Activated gamma-delta T cell treated with Interleukin-2 at 50 U/mL for 16 hours (primary cell): Measurements from ENCODE around the gene GORASP1.

Experiments used
- DNase-seq: peaks from one replicate; pipeline ENCODE4 v3.0.0-alpha.2; 2020

Gene GORASP1

DNA sequence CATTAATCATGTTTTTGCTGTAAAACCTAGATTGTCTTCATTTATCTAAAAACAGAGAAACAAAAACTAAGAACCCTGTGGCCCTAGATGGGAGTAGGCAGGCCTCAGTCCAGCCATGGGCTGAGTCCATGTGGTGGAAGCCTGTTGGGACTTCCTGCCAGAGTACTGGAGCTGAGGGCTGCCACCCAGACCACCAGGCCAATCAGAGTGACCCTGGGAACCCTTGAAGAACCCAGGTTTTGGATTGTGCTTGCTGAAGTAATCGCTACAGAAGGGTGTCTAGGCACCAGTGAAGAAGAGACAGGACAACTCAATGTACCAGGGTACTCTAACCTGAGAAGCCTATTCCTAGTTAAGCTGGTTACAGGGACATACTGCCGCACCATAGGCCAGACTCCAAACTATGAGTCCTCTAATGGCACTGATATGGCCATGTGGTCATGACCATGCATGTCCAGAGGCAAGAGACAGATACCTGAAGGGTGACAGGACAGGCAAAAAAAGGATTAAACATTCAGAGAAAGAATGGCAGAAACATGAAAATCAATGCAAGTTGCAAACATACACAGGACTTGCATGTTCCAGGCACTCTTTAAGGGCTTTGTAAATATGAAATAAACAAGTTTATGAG, 33.0 kb upstream of the GORASP1 start:
- DNase-seq: no peak

DNA sequence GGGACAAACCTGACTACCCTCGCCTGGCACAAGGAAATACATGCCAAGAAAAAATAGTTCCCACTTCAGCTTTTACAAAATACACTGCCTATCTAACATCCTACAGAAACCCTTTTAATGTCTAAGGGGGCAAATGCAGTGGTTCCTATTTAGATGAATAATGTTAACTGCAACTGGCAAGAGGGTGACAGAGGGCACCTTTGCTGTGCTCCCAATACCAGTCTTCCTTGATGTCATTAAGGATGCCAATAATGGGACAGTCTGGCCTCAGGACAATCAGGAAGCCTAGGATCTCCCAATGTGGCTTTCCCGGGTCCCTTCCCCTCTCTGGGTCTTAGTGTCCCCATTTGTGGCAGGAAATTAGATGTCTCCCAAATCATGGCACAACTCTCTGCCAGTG, 32.0 kb upstream of the GORASP1 start:
- no peak for DNase-seq

DNA sequence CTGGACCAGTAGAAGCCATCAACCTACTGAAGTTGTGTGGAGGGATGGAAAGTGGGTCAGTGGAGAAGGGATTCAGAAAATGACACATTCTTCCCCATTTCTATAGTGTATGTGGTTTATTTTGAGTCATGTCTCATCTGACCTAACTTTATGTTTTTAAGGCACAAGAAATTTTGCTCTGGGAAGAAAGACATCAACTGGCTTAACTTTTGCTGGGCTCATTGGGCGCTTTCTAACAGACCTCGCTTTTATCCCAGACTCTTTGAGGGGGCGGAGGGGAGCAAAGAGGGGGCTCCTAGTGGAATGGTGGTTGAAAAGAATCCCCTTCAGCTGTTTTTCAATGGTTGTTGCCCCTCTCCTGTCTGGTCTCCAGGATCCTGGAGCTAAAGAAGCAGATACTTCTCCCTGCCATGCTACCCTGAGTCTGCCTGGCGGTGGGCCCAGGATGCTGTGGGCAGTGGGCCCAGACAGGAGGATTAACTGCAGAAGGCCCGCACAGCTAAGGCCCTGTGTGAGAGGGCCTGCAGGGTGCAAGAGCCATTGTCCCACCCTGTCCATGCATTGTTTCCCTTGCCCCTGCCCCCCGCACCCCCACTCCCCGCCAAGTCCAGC, 31.5 kb upstream of the GORASP1 start:
- DNase-seq: no peak

DNA sequence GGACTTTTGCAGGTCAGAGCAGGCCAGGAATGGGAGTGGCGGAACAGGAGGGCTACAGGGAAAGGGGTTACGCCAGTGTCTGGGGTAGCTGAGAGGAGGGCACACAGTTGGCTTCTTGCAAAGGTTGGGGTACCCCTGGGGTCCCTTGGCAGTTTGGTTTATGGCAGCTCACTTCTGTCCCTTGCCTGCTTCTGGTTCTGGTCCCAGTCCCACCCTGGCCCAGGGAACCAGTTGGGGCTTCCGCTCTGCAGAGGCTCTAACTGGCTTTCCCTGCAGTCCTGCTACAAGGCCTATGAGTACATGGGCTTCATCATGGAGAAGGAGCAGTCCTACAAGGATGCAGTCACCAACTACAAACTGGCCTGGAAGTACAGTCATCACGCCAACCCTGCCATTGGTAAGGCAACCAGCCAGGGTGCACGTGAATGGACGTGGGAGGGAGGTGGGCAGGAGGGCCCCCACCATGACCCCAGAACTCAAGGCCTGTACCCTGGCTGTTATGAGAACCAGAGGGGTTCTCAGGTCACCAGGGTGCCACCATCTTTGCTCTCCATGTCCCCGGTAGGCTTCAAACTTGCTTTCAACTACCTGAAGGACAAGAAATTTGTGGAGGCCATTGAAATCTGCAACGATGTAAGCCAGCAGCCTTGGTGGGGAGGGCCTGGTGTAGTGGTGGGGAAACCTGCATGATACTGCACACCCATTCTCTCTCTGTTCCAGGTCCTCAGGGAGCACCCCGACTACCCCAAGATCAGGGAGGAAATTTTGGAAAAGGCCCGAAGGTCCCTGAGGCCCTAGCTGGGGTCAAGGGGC, 30.8 kb upstream of the GORASP1 start:
- DNase-seq: no peak

DNA sequence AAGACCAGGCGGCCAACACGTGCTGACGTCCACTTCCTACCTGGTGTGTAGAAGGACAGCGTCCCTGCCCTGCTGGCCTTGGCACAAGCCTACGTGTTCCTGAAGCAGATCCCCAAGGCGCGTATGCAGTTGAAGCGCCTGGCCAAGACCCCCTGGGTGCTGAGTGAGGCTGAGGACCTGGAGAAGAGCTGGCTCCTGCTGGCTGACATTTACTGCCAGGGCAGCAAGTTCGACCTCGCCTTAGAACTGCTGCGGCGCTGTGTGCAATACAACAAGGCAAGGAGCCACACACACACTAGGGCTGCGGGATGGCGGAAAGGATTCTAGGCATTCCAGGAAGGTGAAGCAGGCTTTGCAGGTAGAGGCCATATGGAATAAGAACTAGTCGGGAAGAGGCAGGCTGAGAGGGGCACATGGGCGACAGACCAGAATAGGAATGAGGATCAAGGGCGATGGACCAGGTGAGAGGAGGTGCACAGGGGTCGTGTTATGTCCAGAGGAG, 30.1 kb upstream of the GORASP1 start:
- no peak for DNase-seq

DNA sequence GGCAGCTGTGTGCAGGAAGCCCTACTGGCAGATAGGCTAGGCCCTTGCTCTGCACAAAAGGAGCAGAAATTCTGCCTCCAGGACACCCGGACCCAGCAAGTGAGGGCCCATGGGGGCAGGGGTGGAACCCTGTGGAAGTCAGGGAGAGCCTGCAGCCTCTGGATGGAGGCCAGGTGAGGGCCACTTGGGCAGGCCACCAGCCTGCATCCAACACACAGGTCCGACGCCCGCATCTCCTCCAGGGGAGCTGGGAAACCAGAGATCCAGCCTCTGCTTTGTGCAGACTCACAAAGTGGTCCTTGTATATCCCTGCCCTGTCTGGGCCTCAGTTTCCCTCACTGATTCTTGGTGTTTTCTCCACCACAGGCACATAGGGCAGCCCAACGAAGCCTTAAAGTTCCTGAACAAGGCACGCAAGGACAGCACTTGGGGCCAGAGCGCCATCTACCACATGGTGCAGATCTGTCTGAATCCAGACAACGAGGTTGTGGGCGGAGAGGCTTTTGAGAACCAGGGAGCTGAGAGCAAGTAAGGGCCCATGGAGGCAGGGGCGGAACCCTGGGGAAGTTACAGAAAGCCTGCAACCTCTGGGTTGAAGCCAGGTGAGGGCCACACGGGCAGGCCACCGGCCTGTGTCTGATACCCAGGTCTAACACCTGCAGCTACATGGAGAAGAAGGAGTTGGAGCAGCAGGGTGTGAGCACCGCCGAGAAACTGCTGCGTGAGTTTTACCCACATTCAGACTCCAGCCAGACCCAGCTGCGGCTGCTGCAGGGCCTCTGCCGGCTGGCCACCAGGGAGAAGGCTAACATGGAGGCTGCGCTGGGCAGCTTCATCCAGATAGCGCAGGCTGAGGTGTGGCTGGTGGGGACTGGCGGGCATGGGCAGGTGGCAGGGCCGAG, 29.4 kb upstream of the GORASP1 start:
- no peak for DNase-seq

DNA sequence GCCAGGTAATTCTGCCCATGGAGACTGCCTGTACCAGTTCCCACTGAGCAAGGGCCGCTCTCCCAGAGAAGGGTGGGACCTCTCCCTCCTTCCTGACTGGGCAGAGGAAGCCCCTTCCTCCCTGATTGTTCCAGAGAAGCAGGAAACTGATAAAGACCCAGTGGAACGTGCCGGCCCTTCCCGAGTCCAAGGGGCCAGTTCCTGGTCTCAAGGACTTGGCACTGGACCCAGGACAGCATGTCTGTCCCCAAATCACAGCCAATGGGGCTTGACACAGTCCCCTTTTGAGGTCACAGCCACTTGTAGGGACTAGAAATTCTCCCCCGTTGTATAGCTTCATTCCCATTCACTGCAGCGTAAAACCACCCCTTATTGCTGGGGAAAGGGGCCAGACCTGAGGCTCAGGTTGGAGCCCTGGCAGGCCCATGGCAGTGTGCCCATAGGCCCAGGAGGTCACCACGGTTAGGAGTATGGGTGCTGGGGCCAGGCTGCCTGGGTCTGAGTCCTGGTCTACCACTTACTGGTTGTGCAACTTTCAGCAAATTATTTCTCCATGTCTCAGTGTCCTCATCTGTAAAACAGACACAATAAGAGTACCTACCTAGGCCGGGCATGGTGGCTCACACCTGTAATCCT, 27.9 kb upstream of the GORASP1 start:
- DNase-seq: no peak

DNA sequence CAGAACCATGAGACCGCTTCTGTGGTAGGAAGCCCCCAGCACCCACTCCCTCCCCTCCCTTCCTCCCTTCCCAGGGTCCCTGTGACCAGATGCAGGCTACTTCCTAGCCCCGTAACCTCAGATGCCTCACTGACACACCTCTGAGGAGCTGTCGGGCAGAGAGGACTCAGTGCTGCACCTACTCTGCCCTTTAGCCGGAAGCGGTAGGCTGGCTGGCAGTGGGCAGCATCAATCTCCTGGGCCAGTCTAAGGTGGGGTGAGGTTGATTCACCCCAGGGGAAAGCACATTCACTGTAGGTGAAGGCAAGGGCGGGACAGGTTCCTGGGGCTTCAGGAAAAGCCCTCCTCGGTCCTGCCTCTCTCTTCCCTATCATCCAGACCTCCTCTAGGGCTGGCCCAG, 26.9 kb upstream of the GORASP1 start:
- DNase-seq: no peak

DNA sequence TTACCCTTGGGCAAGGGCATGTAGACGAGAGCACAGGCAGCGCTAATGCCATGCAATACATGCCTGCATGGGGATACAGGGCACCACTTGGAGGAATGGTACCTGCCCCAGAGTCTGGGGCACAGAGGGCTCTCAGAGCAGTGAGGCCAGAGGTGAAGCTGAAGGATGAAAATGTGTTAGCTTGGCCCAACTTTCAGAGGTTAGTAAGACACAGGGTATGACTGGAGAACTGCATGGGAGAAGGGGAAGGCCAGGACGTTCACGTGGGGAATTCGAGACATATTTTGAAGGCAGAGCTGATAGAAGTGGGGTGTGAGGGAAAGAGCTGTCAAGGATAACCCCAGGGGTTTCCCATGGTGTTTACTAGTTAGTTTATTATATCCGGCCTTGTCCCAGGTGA, 26.4 kb upstream of the GORASP1 start:
- no peak for DNase-seq

DNA sequence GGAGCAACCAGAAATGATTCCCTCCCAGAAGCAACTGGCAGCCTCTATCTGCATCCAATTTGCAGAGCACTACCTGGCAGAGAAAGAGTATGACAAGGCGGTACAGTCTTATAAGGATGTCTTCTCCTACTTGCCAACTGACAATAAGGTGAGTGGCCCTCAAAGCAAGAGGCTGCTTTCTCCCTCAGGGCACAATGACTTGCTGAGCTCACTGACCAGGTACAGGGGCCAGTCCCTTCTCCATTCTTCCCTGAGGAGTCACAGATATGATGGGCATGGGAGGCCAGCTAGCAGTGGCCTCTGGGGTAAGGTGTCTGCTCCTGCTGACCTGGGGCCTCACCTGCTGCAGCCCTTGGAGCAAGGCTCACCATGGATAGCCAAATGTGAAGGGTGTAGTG, 25.7 kb upstream of the GORASP1 start:
- DNase-seq: no peak

DNA sequence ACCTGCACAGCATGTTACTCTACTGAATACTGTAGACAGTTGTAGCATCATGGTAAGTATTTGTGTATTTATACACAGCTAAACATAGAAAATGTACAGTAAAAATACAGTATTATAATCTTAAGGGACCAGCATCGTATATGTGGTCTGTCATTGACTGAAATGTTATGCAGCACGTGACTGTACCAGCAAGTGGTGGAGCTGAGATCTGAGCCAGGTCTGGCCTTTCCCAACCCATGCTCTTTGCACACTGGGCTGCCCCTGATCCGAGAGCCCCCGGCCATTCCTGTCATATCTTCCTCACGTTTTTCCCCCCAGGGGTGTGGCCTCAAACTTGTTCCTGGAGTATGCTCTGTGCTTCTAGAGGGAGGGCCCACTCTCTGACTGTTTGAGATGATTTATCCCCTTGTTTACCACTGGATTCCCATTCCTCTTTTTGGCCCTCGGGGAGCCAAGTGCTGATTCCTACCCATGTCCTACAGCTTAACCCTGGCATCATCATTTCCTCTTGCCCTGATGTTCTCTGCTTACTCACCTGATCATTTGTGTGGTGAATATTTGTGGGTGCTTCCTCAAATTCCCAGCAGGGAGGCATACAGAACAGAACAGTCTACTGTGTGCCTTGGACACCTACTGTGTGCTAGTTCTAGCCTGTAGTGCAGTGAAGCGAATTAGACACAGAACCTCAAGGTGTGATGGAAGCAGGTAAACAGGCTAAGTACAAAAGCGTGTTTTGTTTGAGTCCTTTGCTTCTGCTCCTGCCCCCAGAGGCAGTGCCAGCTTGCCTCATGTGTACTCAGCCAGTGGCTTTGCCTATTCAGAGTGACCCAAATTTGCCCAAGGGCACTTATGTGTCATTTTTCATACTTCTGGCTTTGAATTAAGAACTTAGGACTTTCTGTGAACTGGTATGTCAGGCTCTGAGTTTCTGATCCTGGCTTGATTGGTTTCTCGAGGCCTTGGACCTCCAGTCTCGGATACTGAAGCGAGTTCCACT, 25.0 kb upstream of the GORASP1 start:
- no peak for DNase-seq

DNA sequence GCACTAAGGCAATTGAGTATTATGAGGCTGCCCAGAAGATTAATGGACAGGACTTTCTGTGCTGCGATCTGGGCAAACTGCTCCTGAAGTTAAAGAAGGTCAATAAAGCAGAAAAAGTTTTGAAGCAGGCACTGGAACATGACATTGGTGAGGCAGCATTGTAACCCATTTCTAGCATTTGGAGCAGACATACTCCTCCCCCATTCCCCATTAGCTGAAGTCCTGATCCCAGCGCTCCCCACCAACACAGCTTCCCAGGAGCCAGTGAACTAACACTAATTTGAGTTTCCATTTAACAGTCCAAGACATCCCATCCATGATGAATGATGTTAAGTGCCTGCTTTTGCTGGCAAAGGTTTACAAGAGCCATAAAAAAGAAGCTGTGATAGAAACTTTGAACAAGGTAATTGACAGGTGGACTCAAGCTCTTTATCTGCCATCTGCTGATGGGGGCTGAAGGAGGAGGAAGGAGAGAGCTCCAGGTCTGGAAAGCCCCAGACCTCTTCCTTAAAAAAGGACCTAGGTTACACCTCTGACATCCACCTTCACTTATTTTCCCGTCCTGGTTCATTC, 23.4 kb upstream of the GORASP1 start:
- no peak for DNase-seq

DNA sequence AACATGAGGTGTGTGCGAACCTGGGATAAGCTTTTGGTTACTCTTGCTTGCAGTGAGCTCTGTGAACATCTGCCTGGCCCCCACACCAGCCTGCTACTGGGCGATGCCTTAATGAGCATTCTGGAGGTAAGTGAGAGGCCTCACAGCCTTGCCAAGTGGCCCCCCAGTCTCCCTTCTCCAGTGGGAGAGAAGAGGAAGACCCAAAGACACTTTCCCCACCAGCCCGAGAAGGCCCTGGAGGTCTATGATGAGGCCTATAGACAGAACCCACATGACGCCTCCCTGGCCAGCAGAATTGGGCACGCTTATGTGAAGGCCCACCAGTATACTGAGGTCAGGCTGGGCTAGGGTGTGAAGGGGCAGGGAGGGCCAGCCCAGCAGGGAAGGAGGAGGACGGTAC, 22.6 kb upstream of the GORASP1 start:
- no peak for DNase-seq

DNA sequence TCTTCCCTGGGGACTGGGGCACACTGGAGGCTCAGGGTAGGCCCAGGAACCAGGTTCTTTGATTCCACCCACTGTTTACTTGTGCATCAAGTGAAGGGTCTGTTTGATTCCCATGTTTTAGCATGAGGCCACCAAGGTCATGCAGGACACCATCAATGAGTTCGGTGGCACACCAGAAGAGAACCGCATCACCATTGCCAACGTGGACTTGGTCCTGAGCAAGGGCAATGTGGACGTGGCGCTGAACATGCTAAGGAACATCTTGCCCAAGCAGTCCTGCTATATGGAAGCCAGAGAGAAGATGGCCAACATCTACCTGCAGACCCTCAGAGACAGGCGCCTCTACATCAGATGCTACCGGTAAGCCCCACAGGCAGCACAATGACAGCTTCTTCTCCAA, 21.5 kb upstream of the GORASP1 start:
- no peak for DNase-seq

DNA sequence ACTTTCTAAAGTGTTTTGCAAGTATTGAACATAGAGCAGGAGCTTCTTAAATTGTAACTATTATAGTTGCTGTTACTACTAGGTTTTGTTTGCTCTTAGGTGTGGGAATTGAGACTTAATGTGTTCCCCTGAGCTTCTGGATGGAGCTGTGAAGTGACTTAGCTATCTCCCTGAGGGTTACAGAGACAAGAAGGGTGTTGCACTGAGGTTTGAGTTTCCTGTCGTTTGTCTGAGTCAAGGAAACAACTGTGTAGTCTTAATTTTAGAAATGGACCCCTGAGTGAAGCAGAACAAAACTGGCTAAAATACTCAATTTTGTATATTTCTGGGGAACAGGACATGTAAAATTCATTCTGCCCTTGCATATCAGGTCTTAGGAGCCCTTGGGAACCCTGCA, 20.5 kb upstream of the GORASP1 start:
- no peak for DNase-seq

DNA sequence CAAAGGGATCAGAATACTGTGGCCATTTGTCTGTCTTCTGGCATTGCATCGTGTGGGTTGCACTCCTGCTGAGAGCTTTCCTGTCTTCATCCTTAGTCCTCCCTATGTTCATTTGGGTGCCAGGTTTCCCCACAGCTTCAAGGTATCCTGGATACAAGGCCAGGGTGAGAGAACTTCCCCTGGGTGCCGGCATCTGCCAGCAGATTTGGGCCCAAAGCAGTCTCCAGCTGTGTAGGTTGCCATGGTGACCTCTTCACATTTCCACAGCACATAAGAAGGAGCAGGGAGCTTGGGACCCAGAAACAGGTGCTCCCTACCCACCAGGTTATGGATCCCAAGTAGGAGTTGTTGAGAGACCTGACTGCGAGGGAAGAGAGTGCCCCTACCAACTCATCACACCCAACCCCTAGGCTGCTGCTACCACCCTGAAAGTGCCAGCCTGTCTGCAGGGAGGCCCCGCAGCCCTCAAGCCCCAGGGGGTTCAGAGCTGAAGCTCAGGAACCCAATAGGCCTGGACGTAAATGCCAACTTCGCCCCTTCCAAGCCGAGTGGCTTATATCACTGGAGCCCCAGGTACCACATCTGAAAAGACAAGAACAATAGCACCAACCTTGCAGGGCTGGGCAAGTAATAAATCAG, 20.0 kb upstream of the GORASP1 start:
- DNase-seq: no peak

DNA sequence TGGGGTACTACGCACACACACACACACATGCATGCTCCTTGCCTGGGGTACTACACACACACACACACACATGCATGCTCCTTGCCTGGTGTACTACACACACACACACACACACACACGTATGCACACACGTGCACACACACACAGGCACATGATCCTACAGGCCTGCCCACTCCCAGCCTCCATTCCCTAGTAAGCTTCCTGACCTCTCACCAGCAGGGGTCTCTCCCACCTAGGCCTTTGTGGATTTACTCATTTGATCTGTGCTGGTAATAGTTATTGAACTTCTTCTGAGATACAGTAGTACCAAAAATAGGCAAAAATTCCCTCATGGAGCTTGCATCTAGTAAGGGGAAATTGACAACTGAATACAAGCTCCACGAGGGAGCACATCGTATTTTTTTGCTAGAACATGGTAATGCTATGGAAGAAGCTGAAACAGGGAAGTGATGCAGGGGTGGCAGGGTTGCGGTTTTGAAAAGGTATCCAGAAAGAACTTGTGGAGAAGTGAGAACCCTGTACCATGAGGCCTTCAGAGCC, 19.2 kb upstream of the GORASP1 start:
- peak; percentile 36 for DNase-seq

DNA sequence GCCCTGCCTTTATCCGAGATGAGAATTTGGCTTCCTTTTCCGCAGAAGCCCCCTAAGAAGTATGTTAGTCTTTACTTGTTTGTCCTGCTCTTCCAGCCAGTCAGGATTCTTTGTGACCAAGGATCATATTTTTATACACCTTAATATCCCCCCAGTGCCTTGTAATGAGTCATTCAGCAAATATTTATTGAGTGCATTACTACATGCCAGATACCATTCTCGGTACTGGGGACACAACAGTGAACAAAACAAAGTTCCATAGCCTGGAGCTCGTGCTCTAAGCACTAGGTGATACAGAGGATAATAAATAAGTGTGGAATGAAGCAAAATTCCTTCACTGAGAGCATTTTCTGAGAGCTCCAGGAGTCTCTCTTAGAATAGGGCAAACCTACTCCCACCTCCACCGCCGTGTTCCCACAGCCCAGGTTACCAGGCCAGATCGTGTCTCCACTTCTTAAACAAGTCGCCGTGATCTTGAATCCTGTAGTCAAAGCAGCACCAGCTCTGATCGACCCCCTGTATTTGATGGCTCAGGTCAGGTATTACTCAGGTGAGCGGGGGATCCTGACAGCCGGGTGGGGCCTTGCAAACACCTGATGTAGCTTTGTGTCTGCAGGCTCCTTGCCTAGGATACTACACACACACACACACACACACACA, 18.5 kb upstream of the GORASP1 start:
- no peak for DNase-seq
